ENCODE measurements around the gene TOGARAM2. TPM values are rescaled to one million over a fixed set of nuclear protein-coding genes. Genes with fewer than 3 reads are reported as not detected.

The TOGARAM2 gene
- total RNA-seq, 1 experiment from 2014 or later: 0.61 TPM

- Histone ChIP-seq H3K9me3 (peaks cover 9% of the 10 kb centered on the region; the same call in 1 of the 2 replicates), H3K4me1 (no peaks in the 10 kb centered on the region), H3K36me3 (ENCODE audit: control insufficient read depth, insufficient read depth, low read length) (peaks cover 17% of the 10 kb centered on the region), H3K27me3 (replicated peaks; ENCODE audit: control insufficient read depth, insufficient read depth, low read length) (no peaks in the 10 kb centered on the region), H3K4me3 (ENCODE audit: low read depth, low read length) (no peak overlapping the region)
- no peak overlapping the region for H3K27ac Mint-ChIP-seq (ENCODE audit: unreplicated experiment)
- no TSS peak for BruUV-seq (replicated peaks)
- H3K4me1 Mint-ChIP-seq (ENCODE audit: low read depth, unreplicated experiment): peaks cover 3% of the 10 kb centered on the region
- DNase-seq: no peak
- intact Hi-C loops (cut with micrococcal nuclease; ENCODE audit: unreplicated experiment): no loop called here
- H3K27me3 Mint-ChIP-seq (ENCODE audit: insufficient read depth, unreplicated experiment): no peaks in the 10 kb centered on the region
- no peak for TF ChIP-seq CTCF (IDR thresholded peaks at IDR 0.05; ENCODE audit: insufficient read depth in 1 of 2, low read depth in 1 of 2, low read length in 1 of 2, severe bottlenecking in 1 of 2, unreplicated experiment in 1 of 2)
- ChIA-PET CTCF (no interaction called here), POLR2A (no interaction called here)
- H3K4me3 Mint-ChIP-seq (ENCODE audit: unreplicated experiment): no peak overlapping the region
- H3K9me3 Mint-ChIP-seq (ENCODE audit: unreplicated experiment): peaks cover 20% of the 10 kb centered on the region
- peaks cover 90% of the 10 kb centered on the region for H3K36me3 Mint-ChIP-seq (ENCODE audit: insufficient read depth, unreplicated experiment)
Observed at GRCh38 chr2:28944535-28945248, 36.4 kb upstream of the TOGARAM2 start.

GRCh38 chr2:28948160-28948559, 32.9 kb upstream of the TOGARAM2 start:
- H3K27ac Mint-ChIP-seq (ENCODE audit: unreplicated experiment): no peak overlapping the region
- POLR2A ChIA-PET: no interaction called here

GRCh38 chr2:28949190-28949589, 31.9 kb upstream of the TOGARAM2 start:
- Histone ChIP-seq H3K4me3 (ENCODE audit: low read depth, low read length) (no peak overlapping the region), H3K9me3 (peaks cover 9% of the 10 kb centered on the region; the same call in 1 of the 2 replicates), H3K4me1 (peaks cover 25% of the 10 kb centered on the region), H3K27me3 (replicated peaks; ENCODE audit: control insufficient read depth, insufficient read depth, low read length) (no peaks in the 10 kb centered on the region), H3K36me3 (ENCODE audit: control insufficient read depth, insufficient read depth, low read length) (peaks cover 13% of the 10 kb centered on the region)
- intact Hi-C loops (cut with micrococcal nuclease; ENCODE audit: unreplicated experiment): no loop called here
- ChIA-PET POLR2A (no interaction called here), CTCF (no interaction called here)
- Mint-ChIP-seq H3K27me3 (ENCODE audit: insufficient read depth, unreplicated experiment) (no peaks in the 10 kb centered on the region), H3K4me1 (ENCODE audit: low read depth, unreplicated experiment) (peaks cover 27% of the 10 kb centered on the region), H3K27ac (ENCODE audit: unreplicated experiment) (no peak overlapping the region), H3K4me3 (ENCODE audit: unreplicated experiment) (no peak overlapping the region), H3K36me3 (ENCODE audit: insufficient read depth, unreplicated experiment) (peaks cover 56% of the 10 kb centered on the region), H3K9me3 (ENCODE audit: unreplicated experiment) (peaks cover 31% of the 10 kb centered on the region)
- DNase-seq: no peak
- no TSS peak for BruUV-seq (replicated peaks)
- TF ChIP-seq CTCF (IDR thresholded peaks at IDR 0.05; ENCODE audit: insufficient read depth in 1 of 2, low read depth in 1 of 2, low read length in 1 of 2, severe bottlenecking in 1 of 2, unreplicated experiment in 1 of 2): no peak

More at GRCh38 chr2:28948160-28948559, 32.9 kb upstream of the TOGARAM2 start:
- no peak overlapping the region for H3K4me3 ChIP-seq (ENCODE audit: low read depth, low read length)
- H3K27me3 Mint-ChIP-seq (ENCODE audit: insufficient read depth, unreplicated experiment): no peaks in the 10 kb centered on the region
- peaks cover 31% of the 10 kb centered on the region for H3K9me3 Mint-ChIP-seq (ENCODE audit: unreplicated experiment)
- peaks cover 9% of the 10 kb centered on the region; the same call in 1 of the 2 replicates for H3K9me3 ChIP-seq
- TF ChIP-seq CTCF (IDR thresholded peaks at IDR 0.05; ENCODE audit: insufficient read depth in 1 of 2, low read depth in 1 of 2, low read length in 1 of 2, severe bottlenecking in 1 of 2, unreplicated experiment in 1 of 2): no peak
- peaks cover 67% of the 10 kb centered on the region for H3K36me3 Mint-ChIP-seq (ENCODE audit: insufficient read depth, unreplicated experiment)
- peaks cover 27% of the 10 kb centered on the region for H3K4me1 Mint-ChIP-seq (ENCODE audit: low read depth, unreplicated experiment)
- BruUV-seq (replicated peaks): no TSS peak
- no peak for DNase-seq
- H3K4me1 ChIP-seq: peaks cover 25% of the 10 kb centered on the region
- CTCF ChIA-PET: no interaction called here
- intact Hi-C loops (cut with micrococcal nuclease; ENCODE audit: unreplicated experiment): no loop called here
- H3K36me3 ChIP-seq (ENCODE audit: control insufficient read depth, insufficient read depth, low read length): peaks cover 13% of the 10 kb centered on the region
- no peaks in the 10 kb centered on the region for H3K27me3 ChIP-seq (replicated peaks; ENCODE audit: control insufficient read depth, insufficient read depth, low read length)
- H3K4me3 Mint-ChIP-seq (ENCODE audit: unreplicated experiment): no peak overlapping the region
